NOMO-1 treated with dmso at 0.1 percent for 144 hours (cell line): Measurements from ENCODE around the gene SYT1.
"Not testable (repeated sequence)": the region's sequence is repeated elsewhere in the genome, so short reads cannot be mapped to it uniquely, and the experiment has no call there.

Source experiments
- DNase-seq: peaks from one replicate; lab custom pipeline; 2025; ENCODE audit not compliant: unreplicated experiment; lab: John Stamatoyannopoulos, UW

SYT1 gene

GRCh38 chr12:78864403-78864869, at the start of gene SYT1:
Gene SYT1, plus strand, starts transcription at chr12:78864774.
- DNase-seq, result no peak

- no peak for DNase-seq
Measured at GRCh38 chr12:78818487-78818886, 46.1 kb upstream of the SYT1 start.

- DNase-seq, result no peak
Measured at GRCh38 chr12:78820946-78821345, 43.6 kb upstream of the SYT1 start.

- DNase-seq, result no peak
Measured at GRCh38 chr12:78824918-78825317, 39.7 kb upstream of the SYT1 start.

- no peak for DNase-seq
Measured at GRCh38 chr12:78829690-78830089, 34.9 kb upstream of the SYT1 start.

- no peak for DNase-seq
Measured at GRCh38 chr12:78835493-78835892, 29.1 kb upstream of the SYT1 start.

GRCh38 chr12:78840518-78841019, 24.0 kb upstream of the SYT1 start:
- not testable (repeated sequence) for DNase-seq

GRCh38 chr12:78853231-78853630, 11.3 kb upstream of the SYT1 start:
- DNase-seq, result no peak

- no peak for DNase-seq
Measured at GRCh38 chr12:78863482-78864402, 832 bp upstream of the SYT1 start.

GRCh38 chr12:78864870-78865463, 393 bp downstream of the SYT1 start:
- DNase-seq, result no peak

- DNase-seq, result no peak
Measured at GRCh38 chr12:78865516-78865915, 942 bp downstream of the SYT1 start.

- DNase-seq, result no peak
Measured at GRCh38 chr12:78866518-78866917, 1.9 kb downstream of the SYT1 start.

- no peak for DNase-seq
Measured at GRCh38 chr12:78870539-78870938, 6.0 kb downstream of the SYT1 start.

- DNase-seq, result no peak
Measured at GRCh38 chr12:78871566-78871965, 7.0 kb downstream of the SYT1 start.

GRCh38 chr12:78878459-78878858, 13.9 kb downstream of the SYT1 start:
- DNase-seq, result no peak

GRCh38 chr12:78878866-78879265, 14.3 kb downstream of the SYT1 start:
- DNase-seq, result no peak

- DNase-seq, result no peak
Measured at GRCh38 chr12:78880078-78880477, 15.5 kb downstream of the SYT1 start.

- no peak for DNase-seq
Measured at GRCh38 chr12:78881685-78882084, 17.1 kb downstream of the SYT1 start.

- DNase-seq, result no peak
Measured at GRCh38 chr12:78885466-78885865, 20.9 kb downstream of the SYT1 start.

GRCh38 chr12:78886719-78887407, 22.3 kb downstream of the SYT1 start:
- DNase-seq, result no peak

GRCh38 chr12:78887444-78887843, 22.9 kb downstream of the SYT1 start:
- DNase-seq, result no peak

GRCh38 chr12:78888568-78888967, 24.0 kb downstream of the SYT1 start:
- no peak for DNase-seq
